Measurements from ENCODE around the gene CD200R1. TPM values are rescaled to one million over a fixed set of nuclear protein-coding genes. Genes with fewer than 3 reads are reported as not detected.

Gene CD200R1
- total RNA-seq, 4 donors from 2014 or later, result 0.76 to 1.4 (median 1.1) TPM

DNA sequence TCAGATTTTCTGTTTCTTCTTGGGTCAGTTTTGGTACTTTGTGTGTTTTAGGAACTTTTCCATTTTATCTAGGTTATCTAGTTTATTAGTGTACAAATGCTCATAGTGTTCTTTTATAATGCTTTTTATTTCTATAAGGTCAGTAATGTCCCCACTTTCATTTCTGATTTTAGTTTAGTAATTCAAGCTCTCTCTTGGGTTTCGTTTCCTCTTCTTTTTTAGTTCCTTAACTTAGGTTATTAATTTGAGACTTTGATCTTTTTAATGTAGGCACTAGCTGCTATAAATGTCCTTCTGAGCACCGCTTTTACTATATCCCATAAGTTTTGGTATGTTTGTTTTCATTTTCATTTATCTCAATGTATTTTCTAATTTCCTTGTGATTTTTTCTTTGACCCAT lies 101.3 kb downstream of the CD200R1 start:
- no peak for DNase-seq (ENCODE audit: low spot score in 2 of 2)

DNA sequence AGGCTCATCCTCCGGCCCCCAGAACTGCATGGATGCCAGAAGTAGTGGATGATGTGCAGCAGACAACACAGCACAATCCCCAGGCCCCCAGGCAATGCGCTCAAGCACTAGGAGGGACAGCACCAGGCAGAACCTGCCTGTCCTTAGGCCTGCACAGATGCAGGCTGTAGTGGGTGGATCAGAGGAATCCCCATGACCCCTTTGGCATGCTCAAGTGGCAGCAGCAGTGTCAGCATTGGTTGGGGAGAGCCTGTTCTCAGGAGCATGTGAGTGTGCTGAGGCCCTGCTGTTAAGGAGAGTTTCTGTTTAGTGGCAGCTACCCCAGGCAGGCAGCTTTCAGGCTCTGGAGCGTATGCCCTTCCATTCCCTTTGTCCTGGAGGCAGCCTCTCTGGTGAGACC lies 103.2 kb downstream of the CD200R1 start:
- Histone ChIP-seq H3K9me3 (no peaks in the 10 kb centered on the region), H3K4me3 (no peak overlapping the region), H3K27me3 (no peaks in the 10 kb centered on the region), H3K27ac (no peak overlapping the region), H3K36me3 (no peaks in the 10 kb centered on the region), H3K4me1 (no peaks in the 10 kb centered on the region)
- TF ChIP-seq POLR2A (IDR thresholded peaks at IDR 0.05) (no peak), EP300 (IDR thresholded peaks at IDR 0.05) (no peak), POLR2AphosphoS5 (IDR thresholded peaks at IDR 0.05) (no peak)
- TF ChIP-seq, protein P1, sequence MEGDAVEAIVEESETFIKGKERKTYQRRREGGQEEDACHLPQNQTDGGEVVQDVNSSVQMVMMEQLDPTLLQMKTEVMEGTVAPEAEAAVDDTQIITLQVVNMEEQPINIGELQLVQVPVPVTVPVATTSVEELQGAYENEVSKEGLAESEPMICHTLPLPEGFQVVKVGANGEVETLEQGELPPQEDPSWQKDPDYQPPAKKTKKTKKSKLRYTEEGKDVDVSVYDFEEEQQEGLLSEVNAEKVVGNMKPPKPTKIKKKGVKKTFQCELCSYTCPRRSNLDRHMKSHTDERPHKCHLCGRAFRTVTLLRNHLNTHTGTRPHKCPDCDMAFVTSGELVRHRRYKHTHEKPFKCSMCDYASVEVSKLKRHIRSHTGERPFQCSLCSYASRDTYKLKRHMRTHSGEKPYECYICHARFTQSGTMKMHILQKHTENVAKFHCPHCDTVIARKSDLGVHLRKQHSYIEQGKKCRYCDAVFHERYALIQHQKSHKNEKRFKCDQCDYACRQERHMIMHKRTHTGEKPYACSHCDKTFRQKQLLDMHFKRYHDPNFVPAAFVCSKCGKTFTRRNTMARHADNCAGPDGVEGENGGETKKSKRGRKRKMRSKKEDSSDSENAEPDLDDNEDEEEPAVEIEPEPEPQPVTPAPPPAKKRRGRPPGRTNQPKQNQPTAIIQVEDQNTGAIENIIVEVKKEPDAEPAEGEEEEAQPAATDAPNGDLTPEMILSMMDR (IDR thresholded peaks at IDR 0.05), result no peak
- DNase-seq (ENCODE audit: low spot score in 2 of 2), result no peak
- 100% methylated on average over 2 of the region's 3 CpGs for WGBS

More for the DNA sequence above, 101.3 kb downstream of the CD200R1 start:
- Histone ChIP-seq H3K4me3 (no peak overlapping the region), H3K36me3 (no peaks in the 10 kb centered on the region), H3K4me1 (no peaks in the 10 kb centered on the region), H3K27me3 (no peaks in the 10 kb centered on the region), H3K27ac (no peak overlapping the region), H3K9me3 (no peaks in the 10 kb centered on the region)
- TF ChIP-seq, protein P1 (IDR thresholded peaks at IDR 0.05), result no peak
- TF ChIP-seq EP300 (IDR thresholded peaks at IDR 0.05), result no peak
- TF ChIP-seq POLR2A (IDR thresholded peaks at IDR 0.05), result no peak
- no peak for TF ChIP-seq POLR2AphosphoS5 (IDR thresholded peaks at IDR 0.05)
- 70% methylated on average over 2 of the region's 2 CpGs for WGBS

Other genes starting within 250 kb of the CD200R1 start
- gene CD200R1L, start 128.2 kb downstream of the CD200R1 start, total RNA-seq, result not detected
- gene GTPBP8, start 15.9 kb upstream of the CD200R1 start, total RNA-seq, result 10 to 100 TPM; 25.2 to 31.7 (median 29.2) TPM
- 100 to 1,000 TPM in 2 of 4 donors, 10 to 100 TPM in 2; 75.6 to 159 (median 105) TPM for gene BOC, start 236.5 kb upstream of the CD200R1 start, total RNA-seq

Data from suprapubic skin (tissue), 4 donors.